Fibroblast of pulmonary artery (primary cell): ENCODE data around the gene THSD7B.

ENCODE experiments used
- DNase-seq: peaks from one replicate; pipeline ENCODE4 v3.0.0-alpha.2; 2010; ENCODE audit warnings: low read depth
- H3K4me3 ChIP-seq: replicated peaks from 2 replicates; pipeline ENCODE4 v1.5.1; 2011; ENCODE audit warnings: low read depth, mild to moderate bottlenecking, control low read depth, low read length, moderate library complexity
- CTCF ChIP-seq: IDR thresholded peaks from 2 replicates; pipeline ENCODE4 v1.5.1; 2011; ENCODE audit warnings: mild to moderate bottlenecking, control low read depth, low read length, inconsistent platforms; ENCODE audit errors: missing control alignments

Gene THSD7B

GRCh38 chr2:137467246-137467862 lies 702.0 kb downstream of the THSD7B start:
- peak; percentile 15 for DNase-seq
- TF ChIP-seq CTCF = peak; percentile 40
- H3K4me3 ChIP-seq = no peak overlapping the region

- DNase-seq = no peak
- no peak overlapping the region for H3K4me3 ChIP-seq
- no peak for TF ChIP-seq CTCF
Measured at GRCh38 chr2:137493261-137493660, 727.9 kb downstream of the THSD7B start.

- no peak for DNase-seq
- no peak for TF ChIP-seq CTCF
- H3K4me3 ChIP-seq = no peak overlapping the region
Measured at GRCh38 chr2:137500599-137500998, 735.3 kb downstream of the THSD7B start.

- no peak overlapping the region for H3K4me3 ChIP-seq
- DNase-seq = no peak
- TF ChIP-seq CTCF = no peak
Measured at GRCh38 chr2:137507237-137507636, 741.9 kb downstream of the THSD7B start.

GRCh38 chr2:137508739-137509384 lies 743.5 kb downstream of the THSD7B start:
- no peak for TF ChIP-seq CTCF
- no peak for DNase-seq
- H3K4me3 ChIP-seq = no peak overlapping the region

- no peak overlapping the region for H3K4me3 ChIP-seq
- DNase-seq = no peak
- no peak for TF ChIP-seq CTCF
Measured at GRCh38 chr2:137511526-137511925, 746.2 kb downstream of the THSD7B start.
